Thyroid gland (tissue), 4 donors: ENCODE measurements around the gene KRI1. TPM values are rescaled to one million over a fixed set of nuclear protein-coding genes. Genes with fewer than 3 reads are reported as not detected.

Experiments used
- DNase-seq, 2 donors: peaks; one replicate each; pipeline ENCODE4 v3.0.0-alpha.2; 2019
- H3K27ac ChIP-seq, 3 donors: fragments of 200-600 bp; sonication (generic); 1 replicate in 2 of 3; 2 replicates in 1 of 3; pipeline ENCODE4 v1.5.1; 2016 to 2019; ENCODE audit warnings: mild to moderate bottlenecking in 1 of 3, moderate library complexity in 1 of 3
- H3K27me3 ChIP-seq: fragments of 200-600 bp; sonication (generic); one replicate; pipeline ENCODE4 v1.5.1; 2019
- H3K36me3 ChIP-seq, 2 donors: fragments of 200-600 bp; sonication (generic); one replicate each; pipeline ENCODE4 v1.5.1; 2016 to 2019
- H3K4me1 ChIP-seq, 2 donors: fragments of 200-600 bp; sonication (generic); one replicate each; pipeline ENCODE4 v1.5.1; 2017 to 2019
- H3K4me3 ChIP-seq, 3 donors: fragments of 200-600 bp; sonication (generic); replicated peaks in 1 of 3; 1 replicate in 2 of 3; 2 replicates in 1 of 3; pipeline ENCODE4 v1.5.1; 2016; ENCODE audit warnings: mild to moderate bottlenecking in 1 of 3
- H3K9me3 ChIP-seq: fragments of 200-600 bp; sonication (generic); one replicate; pipeline ENCODE4 v1.5.1; 2017
- POLR2A ChIP-seq, 2 donors: fragments of 450-650 bp; IDR thresholded peaks; one replicate each; pipeline ENCODE4 v1.6.1; 2017; ENCODE audit warnings: antibody characterized with exemption in 2 of 2, mild to moderate bottlenecking in 2 of 2, moderate library complexity in 1 of 2
- WGBS, 2 donors: methylation state at CpG; one replicate each; pipeline ENCODE4 v1.1.5; 2017; 5-methylcytosine and 5-hydroxymethylcytosine counted together
- intact Hi-C: fragments of 100-400 bp; cut with DNase I; formaldehyde crosslinking; loops from one replicate; pipeline ENCODE4 v1.15.1; 2023
- total RNA-seq, 4 donors: library from RNA; depleted of rRNA; stranded (reverse); fragments of >200 nt; gene quantifications; one replicate each; pipeline ENCODE4 v1.2.3, GENCODE V29; 2016
- TF ChIP-seq, protein P1 (sequence below), 6 experiments: fragments of 200-600 bp in 3 of 6; fragments of 450-650 bp in 3 of 6; sonication (generic) in 3 of 6; IDR thresholded peaks; one replicate each; pipeline ENCODE4 v1.5.1; 2016 to 2019; ENCODE audit warnings: antibody characterized with exemption in 6 of 6, mild to moderate bottlenecking in 2 of 6, inconsistent platforms in 1 of 6, moderate library complexity in 1 of 6

KRI1 gene
- total RNA-seq, 4 donors from 2014 or later, result 17.3 to 49.7 (median 28.2) TPM

DNA sequence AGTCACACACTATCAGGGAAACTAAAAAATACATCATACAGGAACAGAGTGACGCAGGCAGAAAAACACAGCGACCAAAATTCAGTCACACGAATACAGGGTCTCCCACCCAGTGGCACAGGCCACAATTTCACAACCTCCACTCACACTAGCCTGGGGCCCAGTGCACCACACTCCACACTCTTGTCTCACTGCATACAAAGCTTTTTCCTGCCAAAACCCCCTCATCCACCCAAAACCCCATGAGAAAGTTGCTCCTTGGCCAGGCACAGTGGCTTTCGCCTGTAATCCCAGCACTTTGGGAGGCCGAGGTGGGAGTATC, 49.8 kb downstream of the KRI1 start:
- intact Hi-C loops, result no loop called here
- Histone ChIP-seq H3K27me3 (peaks cover 11% of the 10 kb centered on the region), H3K36me3 (no peaks in the 10 kb centered on the region), H3K4me1 (peaks cover 13 to 25% of the 10 kb centered on the region in 2 donors), H3K9me3 (no peaks in the 10 kb centered on the region), H3K4me3 (no peak overlapping the region), H3K27ac (no peak overlapping the region)
- WGBS, 2 donors, result 87% methylated on average over 5 of the region's 5 CpGs
- TF ChIP-seq POLR2A (IDR thresholded peaks at IDR 0.05), result no peak
- TF ChIP-seq, protein P1, sequence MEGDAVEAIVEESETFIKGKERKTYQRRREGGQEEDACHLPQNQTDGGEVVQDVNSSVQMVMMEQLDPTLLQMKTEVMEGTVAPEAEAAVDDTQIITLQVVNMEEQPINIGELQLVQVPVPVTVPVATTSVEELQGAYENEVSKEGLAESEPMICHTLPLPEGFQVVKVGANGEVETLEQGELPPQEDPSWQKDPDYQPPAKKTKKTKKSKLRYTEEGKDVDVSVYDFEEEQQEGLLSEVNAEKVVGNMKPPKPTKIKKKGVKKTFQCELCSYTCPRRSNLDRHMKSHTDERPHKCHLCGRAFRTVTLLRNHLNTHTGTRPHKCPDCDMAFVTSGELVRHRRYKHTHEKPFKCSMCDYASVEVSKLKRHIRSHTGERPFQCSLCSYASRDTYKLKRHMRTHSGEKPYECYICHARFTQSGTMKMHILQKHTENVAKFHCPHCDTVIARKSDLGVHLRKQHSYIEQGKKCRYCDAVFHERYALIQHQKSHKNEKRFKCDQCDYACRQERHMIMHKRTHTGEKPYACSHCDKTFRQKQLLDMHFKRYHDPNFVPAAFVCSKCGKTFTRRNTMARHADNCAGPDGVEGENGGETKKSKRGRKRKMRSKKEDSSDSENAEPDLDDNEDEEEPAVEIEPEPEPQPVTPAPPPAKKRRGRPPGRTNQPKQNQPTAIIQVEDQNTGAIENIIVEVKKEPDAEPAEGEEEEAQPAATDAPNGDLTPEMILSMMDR (IDR thresholded peaks at IDR 0.05), result no peak
- no peak for DNase-seq

DNA sequence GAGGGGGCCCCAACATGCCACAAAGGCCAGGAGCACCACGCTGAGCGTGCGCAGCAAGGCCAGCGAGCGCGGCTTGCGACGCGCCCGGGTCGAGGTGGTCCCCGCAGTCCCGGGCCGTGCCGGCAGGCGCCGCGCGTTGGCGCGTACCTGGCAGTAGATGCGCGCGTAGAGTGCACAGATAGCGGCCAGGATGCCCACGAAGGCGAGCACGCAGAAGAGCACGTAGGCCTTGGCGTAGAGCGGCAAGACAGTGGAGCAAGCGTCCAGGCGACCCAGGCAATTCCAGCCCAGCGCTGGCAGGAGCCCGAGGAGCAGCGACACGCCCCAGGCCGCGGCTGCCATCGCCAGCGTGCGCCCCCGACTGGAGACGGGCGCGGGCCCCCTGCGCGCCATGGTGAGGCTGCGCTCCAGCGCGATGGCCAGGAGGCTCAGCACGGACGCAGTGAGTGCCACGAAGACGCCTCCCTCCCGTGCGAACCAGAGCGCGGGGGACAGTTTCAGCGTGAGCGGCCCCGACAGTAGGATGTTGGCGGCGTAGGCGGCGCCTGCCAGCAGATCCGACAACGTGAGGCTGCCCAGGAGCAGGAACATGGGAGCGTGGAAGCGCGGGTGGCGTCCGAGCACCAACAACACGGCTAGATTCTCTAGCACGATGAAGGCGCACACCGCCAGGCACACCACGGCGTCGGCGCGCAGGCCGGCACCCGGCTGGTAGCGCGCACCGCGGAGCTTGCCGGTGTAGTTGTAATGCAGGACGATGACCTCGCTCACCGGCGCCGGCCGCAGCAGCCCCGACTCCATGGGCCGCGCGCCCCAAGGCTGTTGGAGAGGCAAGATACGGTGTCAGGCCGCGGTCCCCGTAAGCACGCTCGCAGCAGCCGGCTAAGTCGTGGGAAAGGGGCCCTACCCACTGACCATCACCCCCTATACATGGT, 51.3 kb downstream of the KRI1 start:
- DNase-seq, result no peak
- Histone ChIP-seq H3K9me3 (no peaks in the 10 kb centered on the region), H3K4me1 (peaks cover 16 to 25% of the 10 kb centered on the region in 2 donors), H3K4me3 (no peak overlapping the region), H3K27me3 (peaks cover 11% of the 10 kb centered on the region), H3K27ac (no peak overlapping the region), H3K36me3 (no peaks in the 10 kb centered on the region)
- WGBS, 2 donors, result 21 to 26% methylated on average over 18 to 35 of the region's 107 CpGs
- TF ChIP-seq, protein P1 (IDR thresholded peaks at IDR 0.05), result no peak
- no peak for TF ChIP-seq POLR2A (IDR thresholded peaks at IDR 0.05)
- intact Hi-C loops, result no loop called here

DNA sequence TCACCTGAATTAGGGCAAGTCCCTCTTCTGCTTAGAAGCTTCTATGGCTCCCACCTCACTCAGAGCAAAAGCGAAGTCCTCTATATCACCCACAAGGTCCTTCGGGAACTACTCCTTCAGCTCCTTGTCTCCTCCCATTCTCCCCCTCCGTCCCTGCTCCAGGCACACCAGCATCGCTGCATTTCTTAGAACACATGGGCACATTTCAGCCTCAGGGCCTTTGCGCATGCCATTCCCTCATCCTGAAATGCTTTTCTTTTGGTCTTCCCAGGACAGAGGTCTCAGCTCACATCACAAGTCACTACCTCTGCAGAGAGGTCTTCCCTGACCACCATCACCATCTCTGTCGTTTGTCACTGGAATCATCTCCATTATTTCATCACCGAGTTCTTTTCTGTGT, 52.6 kb downstream of the KRI1 start:
- no peak for TF ChIP-seq POLR2A (IDR thresholded peaks at IDR 0.05)
- TF ChIP-seq, protein P1 (IDR thresholded peaks at IDR 0.05), result no peak
- 85% methylated on average over 7 of the region's 7 CpGs for WGBS, 2 donors
- Histone ChIP-seq H3K36me3 (no peaks in the 10 kb centered on the region), H3K4me1 (peaks cover 14 to 20% of the 10 kb centered on the region in 2 donors), H3K9me3 (no peaks in the 10 kb centered on the region), H3K27me3 (peaks cover 11% of the 10 kb centered on the region), H3K27ac (no peak overlapping the region), H3K4me3 (no peak overlapping the region)
- intact Hi-C loops, result no loop called here
- DNase-seq, result no peak

DNA sequence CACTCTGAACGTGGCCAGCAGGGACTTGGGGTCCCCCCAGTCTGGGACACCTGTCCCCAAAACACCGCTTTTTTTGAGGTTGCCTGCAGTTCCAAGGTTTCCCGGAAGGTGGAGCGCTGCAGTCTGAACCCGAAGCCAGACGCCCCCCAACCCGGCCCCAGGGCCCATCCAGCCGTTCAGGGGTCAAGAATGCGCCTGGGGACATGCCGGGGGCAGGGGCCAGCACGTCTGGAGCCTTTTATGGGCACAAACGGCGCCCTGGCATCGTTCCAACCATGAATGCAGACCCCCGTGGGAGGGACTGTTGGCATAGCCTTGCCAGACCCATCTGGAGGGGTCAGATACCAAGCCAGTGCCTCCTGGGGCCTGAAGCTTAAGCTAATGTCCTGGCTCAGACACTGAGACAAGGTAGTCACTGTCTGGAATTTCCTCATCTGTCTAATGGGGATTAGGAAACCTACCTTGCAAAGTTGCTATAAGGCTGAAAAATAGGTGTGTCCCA, 55.5 kb downstream of the KRI1 start:
- Histone ChIP-seq H3K9me3 (no peaks in the 10 kb centered on the region), H3K36me3 (no peaks in the 10 kb centered on the region), H3K27me3 (peaks cover 4% of the 10 kb centered on the region), H3K4me1 (peaks cover 3 to 7% of the 10 kb centered on the region in 2 donors), H3K27ac (no peak overlapping the region), H3K4me3 (no peak overlapping the region)
- DNase-seq, result no peak
- TF ChIP-seq, protein P1 (IDR thresholded peaks at IDR 0.05), result peak; percentile 17 to 68 (median 40)
- TF ChIP-seq POLR2A (IDR thresholded peaks at IDR 0.05), result no peak
- intact Hi-C loops, result no loop called here
- WGBS, 2 donors, result 5 to 11% methylated on average over 13 of the region's 15 CpGs

DNA sequence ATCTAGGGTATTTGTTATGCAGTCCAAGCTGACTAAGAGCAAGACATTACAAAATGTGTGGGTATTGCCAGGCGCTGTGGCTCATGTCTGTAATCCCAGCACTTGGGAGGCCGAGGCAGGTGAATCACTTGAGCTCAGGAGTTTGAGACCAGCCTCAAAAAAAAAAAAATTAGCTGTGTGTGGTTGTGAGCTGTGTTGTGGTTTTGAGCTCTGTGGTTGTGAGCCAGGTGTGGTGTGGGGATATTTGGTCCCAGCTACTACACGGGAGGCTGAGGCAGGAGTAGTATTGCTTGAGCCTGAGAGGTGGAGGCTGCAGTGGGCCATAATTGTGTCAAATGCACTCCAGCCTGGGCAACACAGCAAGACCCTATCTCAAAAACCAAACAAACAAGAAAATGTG, 57.1 kb downstream of the KRI1 start:
- no peaks in the 10 kb centered on the region for H3K27me3 ChIP-seq
- H3K36me3 ChIP-seq, result no peaks in the 10 kb centered on the region
- TF ChIP-seq, protein P1 (IDR thresholded peaks at IDR 0.05), result no peak
- no peak for TF ChIP-seq POLR2A (IDR thresholded peaks at IDR 0.05)
- no peak overlapping the region for H3K27ac ChIP-seq
- no peaks in the 10 kb centered on the region for H3K9me3 ChIP-seq
- no peak for DNase-seq
- peaks cover 0 to 3% of the 10 kb centered on the region in 2 donors for H3K4me1 ChIP-seq
- no peak overlapping the region for H3K4me3 ChIP-seq
- intact Hi-C loops, result loop anchor here (10.0 kb wide), 1 partner anchor 56 kb away; the partner anchor contains the start of genes CDKN2D and KRI1
- 92 to 95% methylated on average over 3 of the region's 3 CpGs for WGBS, 2 donors
